ENCODE data around the gene COG1. TPM values are rescaled to one million over a fixed set of nuclear protein-coding genes. Genes with fewer than 3 reads are reported as not detected.

Gene COG1
- total and polyA plus RNA-seq, 9 of the 15 experiments (the other 6 are each of a cell fraction or from before 2014, with no cell fraction given): 9.5 to 26.8 (median 12.9) TPM

DNA sequence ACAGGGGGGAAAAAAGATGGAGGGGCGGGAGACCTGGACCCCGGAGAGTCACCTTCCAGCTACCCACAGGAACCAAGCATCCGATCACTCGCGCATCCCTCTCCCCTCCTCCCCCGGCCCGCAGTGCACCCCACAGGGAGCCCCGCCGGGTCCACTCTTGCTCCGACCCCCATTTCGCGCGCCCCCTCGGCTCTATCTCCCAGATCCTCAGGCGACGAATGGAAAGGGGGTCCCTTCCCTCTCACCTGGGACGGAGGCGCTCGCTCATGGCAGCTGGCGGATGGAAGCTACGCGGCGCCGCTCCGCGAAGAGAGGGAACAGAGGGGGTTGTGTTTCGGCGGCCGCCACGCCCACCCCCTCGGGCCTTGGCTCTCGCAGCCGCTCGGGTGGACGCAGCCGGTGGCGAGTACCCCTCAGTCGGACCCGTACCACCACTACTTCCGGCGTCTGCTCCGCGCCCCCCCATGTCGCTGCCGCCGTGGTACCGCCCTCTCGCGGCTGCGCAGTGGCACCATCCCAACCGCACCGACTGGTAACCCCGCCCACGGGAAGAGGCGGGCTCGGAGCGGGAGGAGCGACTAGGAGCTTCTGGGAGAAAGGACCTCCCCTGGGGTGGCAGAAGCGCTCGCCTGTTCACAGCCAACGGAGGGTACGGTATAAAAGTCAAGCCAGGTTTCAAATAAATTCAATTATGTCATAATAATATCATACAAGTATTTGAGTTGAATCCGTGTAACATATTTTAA lies 39.2 kb downstream of the COG1 start (continued):
- TF ChIP-seq TCF3 (CRISPR knock-in tag; IDR thresholded peaks at IDR 0.05) (0 out of 2 replicates have a peak, but pooled peaks have one; percentile 15), LCOR (CRISPR knock-in tag; IDR thresholded peaks at IDR 0.05) (0 out of 2 replicates have a peak, but pooled peaks have one; percentile 25), IFI16 (CRISPR knock-in tag; IDR thresholded peaks at IDR 0.05) (no peak), TCF7L2 (IDR thresholded peaks at IDR 0.05; ENCODE audit: low read depth, low read length) (peak; percentile 68), NCOA2 (IDR thresholded peaks at IDR 0.05; ENCODE audit: partially characterized antibody in 2 of 2) (peak in 1 of 2 experiments; percentile 95), ARNT (IDR thresholded peaks at IDR 0.05) (no peak), MYC (IDR thresholded peaks at IDR 0.05; ENCODE audit: low read depth, low read length) (peak; percentile 47; the same call in 1 of the 2 replicates), MYC (CRISPR knock-in tag; IDR thresholded peaks at IDR 0.05; ENCODE audit: borderline replicate concordance, low read depth) (no peak), RBFOX2 (IDR thresholded peaks at IDR 0.05; ENCODE audit: low read depth, low read length) (peak; percentile 88), ELF1 (tag; IDR thresholded peaks at IDR 0.05) (peak; percentile 67), MCM3 (IDR thresholded peaks at IDR 0.05) (no peak), RB1 (IDR thresholded peaks at IDR 0.05; ENCODE audit: low read depth) (peak; percentile 21; the same call in 1 of the 2 replicates), BRF1 (IDR thresholded peaks at IDR 0.05; ENCODE audit: borderline replicate concordance, extremely low read depth, insufficient read length) (no peak), TFAM (CRISPR knock-in tag; conservative IDR thresholded peaks at IDR 0.05) (no peak), POLR2H (tag; IDR thresholded peaks at IDR 0.05; ENCODE audit: low read depth) (peak; percentile 40)
- TF ChIP-seq, protein P1, sequence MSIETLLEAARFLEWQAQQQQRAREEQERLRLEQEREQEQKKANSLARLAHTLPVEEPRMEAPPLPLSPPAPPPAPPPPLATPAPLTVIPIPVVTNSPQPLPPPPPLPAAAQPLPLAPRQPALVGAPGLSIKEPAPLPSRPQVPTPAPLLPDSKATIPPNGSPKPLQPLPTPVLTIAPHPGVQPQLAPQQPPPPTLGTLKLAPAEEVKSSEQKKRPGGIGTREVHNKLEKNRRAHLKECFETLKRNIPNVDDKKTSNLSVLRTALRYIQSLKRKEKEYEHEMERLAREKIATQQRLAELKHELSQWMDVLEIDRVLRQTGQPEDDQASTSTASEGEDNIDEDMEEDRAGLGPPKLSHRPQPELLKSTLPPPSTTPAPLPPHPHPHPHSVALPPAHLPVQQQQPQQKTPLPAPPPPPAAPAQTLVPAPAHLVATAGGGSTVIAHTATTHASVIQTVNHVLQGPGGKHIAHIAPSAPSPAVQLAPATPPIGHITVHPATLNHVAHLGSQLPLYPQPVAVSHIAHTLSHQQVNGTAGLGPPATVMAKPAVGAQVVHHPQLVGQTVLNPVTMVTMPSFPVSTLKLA (conservative IDR thresholded peaks at IDR 0.05): peak; percentile 36 to 69; a peak in 2 of 4 replicates
- TF ChIP-seq, protein P2, sequence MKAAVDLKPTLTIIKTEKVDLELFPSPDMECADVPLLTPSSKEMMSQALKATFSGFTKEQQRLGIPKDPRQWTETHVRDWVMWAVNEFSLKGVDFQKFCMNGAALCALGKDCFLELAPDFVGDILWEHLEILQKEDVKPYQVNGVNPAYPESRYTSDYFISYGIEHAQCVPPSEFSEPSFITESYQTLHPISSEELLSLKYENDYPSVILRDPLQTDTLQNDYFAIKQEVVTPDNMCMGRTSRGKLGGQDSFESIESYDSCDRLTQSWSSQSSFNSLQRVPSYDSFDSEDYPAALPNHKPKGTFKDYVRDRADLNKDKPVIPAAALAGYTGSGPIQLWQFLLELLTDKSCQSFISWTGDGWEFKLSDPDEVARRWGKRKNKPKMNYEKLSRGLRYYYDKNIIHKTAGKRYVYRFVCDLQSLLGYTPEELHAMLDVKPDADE (conservative IDR thresholded peaks at IDR 0.05; ENCODE audit: control insufficient read depth, low read depth, low read length): peak; percentile 60; the same call in 1 of the 2 replicates
- TF ChIP-seq, protein P3, sequence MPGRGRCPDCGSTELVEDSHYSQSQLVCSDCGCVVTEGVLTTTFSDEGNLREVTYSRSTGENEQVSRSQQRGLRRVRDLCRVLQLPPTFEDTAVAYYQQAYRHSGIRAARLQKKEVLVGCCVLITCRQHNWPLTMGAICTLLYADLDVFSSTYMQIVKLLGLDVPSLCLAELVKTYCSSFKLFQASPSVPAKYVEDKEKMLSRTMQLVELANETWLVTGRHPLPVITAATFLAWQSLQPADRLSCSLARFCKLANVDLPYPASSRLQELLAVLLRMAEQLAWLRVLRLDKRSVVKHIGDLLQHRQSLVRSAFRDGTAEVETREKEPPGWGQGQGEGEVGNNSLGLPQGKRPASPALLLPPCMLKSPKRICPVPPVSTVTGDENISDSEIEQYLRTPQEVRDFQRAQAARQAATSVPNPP (IDR thresholded peaks at IDR 0.05; ENCODE audit: borderline replicate concordance, insufficient read depth, insufficient read length): no peak
- TF ChIP-seq, protein P4, sequence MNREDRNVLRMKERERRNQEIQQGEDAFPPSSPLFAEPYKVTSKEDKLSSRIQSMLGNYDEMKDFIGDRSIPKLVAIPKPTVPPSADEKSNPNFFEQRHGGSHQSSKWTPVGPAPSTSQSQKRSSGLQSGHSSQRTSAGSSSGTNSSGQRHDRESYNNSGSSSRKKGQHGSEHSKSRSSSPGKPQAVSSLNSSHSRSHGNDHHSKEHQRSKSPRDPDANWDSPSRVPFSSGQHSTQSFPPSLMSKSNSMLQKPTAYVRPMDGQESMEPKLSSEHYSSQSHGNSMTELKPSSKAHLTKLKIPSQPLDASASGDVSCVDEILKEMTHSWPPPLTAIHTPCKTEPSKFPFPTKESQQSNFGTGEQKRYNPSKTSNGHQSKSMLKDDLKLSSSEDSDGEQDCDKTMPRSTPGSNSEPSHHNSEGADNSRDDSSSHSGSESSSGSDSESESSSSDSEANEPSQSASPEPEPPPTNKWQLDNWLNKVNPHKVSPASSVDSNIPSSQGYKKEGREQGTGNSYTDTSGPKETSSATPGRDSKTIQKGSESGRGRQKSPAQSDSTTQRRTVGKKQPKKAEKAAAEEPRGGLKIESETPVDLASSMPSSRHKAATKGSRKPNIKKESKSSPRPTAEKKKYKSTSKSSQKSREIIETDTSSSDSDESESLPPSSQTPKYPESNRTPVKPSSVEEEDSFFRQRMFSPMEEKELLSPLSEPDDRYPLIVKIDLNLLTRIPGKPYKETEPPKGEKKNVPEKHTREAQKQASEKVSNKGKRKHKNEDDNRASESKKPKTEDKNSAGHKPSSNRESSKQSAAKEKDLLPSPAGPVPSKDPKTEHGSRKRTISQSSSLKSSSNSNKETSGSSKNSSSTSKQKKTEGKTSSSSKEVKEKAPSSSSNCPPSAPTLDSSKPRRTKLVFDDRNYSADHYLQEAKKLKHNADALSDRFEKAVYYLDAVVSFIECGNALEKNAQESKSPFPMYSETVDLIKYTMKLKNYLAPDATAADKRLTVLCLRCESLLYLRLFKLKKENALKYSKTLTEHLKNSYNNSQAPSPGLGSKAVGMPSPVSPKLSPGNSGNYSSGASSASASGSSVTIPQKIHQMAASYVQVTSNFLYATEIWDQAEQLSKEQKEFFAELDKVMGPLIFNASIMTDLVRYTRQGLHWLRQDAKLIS (CRISPR knock-in tag; IDR thresholded peaks at IDR 0.05): 0 out of 2 replicates have a peak, but pooled peaks have one; percentile 19

Data from K562 (cell line).